ENCODE measurements around the gene TRAPPC1. TPM values are rescaled to one million over a fixed set of nuclear protein-coding genes. Genes with fewer than 3 reads are reported as not detected.
A peak's percentile ranks its signal among the peaks of the same experiment; 100 is the strongest.

TRAPPC1 gene
- total RNA-seq, 5 donors from 2014 or later (not counting 1 experiment from before 2014, with no cell fraction given), result 95.4 to 138 (median 113) TPM

DNA sequence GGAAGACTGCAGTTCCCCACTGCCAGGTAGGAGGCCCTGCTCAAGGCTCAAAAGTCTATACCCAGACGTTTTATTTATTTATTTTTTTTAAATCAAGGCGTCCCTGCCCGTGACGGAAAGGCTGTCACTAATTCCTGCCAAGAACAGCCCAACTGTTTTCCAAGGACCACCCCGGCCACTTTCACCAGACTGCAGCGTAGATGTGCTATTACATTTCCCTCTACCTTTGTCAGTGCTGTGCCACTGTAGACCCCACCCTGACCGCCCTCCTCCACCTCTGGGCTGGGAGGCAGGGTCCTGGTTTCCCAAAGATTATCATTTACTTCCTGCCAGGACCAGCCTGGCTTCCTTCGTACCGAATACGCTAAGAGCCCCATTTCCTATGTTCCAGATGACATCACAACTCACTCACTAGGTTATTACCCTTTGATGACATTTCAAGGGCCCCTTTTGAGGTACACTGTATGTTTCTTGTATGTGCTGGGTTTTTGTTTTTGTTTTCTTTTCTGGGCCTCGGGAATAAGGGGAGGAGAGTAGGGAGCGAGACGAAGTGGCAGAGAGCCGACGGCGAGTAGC is 9.4 kb downstream of the TRAPPC1 start:
- peaks cover 3 to 18% of the 10 kb centered on the region in 2 experiments for H3K4me1 ChIP-seq (ENCODE audit: control insufficient read depth in 1 of 2, extremely low read depth in 1 of 2, insufficient read depth in 2 of 2, low read length in 2 of 2)
- DNase-seq (no peak), ATAC-seq (replicated peaks in 1 of 4) (peak; percentile 28 to 76 (median 32))
- H3K9me3 Mint-ChIP-seq, result no peaks in the 10 kb centered on the region
- ChIA-PET POLR2A (no interaction called here), CTCF (interaction anchor here in 1 of 2 donors (1.0 kb wide), 1 partner anchor 66 kb away, joined by 3 read pairs; no protein-coding TSS in a partner anchor)
- peak overlapping the region; percentile 76 to 84 (median 80) for H3K4me3 Mint-ChIP-seq
- no peaks in the 10 kb centered on the region for H3K9me3 ChIP-seq
- H3K4me1 Mint-ChIP-seq, result peaks cover 17 to 24% (median 19%) of the 10 kb centered on the region in 3 donors
- H3K4me3 ChIP-seq (ENCODE audit: control insufficient read depth in 1 of 2, extremely low read depth in 1 of 2, low read length in 1 of 2), result peak overlapping the region; percentile 60 to 64
- H3K36me3 ChIP-seq (ENCODE audit: control insufficient read depth in 2 of 2, extremely low read depth in 1 of 2, insufficient read depth in 1 of 2, low read length in 1 of 2), result peaks cover 0 to 3% of the 10 kb centered on the region in 2 donors
- H3K27me3 ChIP-seq (replicated peaks in 1 of 2; ENCODE audit: control insufficient read depth in 2 of 2, extremely low read depth in 1 of 2, insufficient read depth in 2 of 2, low read length in 1 of 2), result no peaks in the 10 kb centered on the region
- H3K27ac ChIP-seq (ENCODE audit: low read length), result peak overlapping the region; percentile 80
- 54% methylated on average over 14 of the region's 16 CpGs for WGBS (ENCODE audit: insufficient coverage)
- peak overlapping the region; percentile 90 to 95 for H3K27ac Mint-ChIP-seq
- H3K36me3 Mint-ChIP-seq, result no peaks in the 10 kb centered on the region
- no peaks in the 10 kb centered on the region for H3K27me3 Mint-ChIP-seq

GRCh38 chr17:7916808-7917207 is 14.9 kb downstream of the TRAPPC1 start:
- Histone ChIP-seq H3K27ac (ENCODE audit: low read length) (peak overlapping the region; percentile 85), H3K9me3 (no peaks in the 10 kb centered on the region), H3K4me3 (ENCODE audit: control insufficient read depth in 1 of 2, extremely low read depth in 1 of 2, low read length in 1 of 2) (peak overlapping the region; percentile 17 to 65), H3K4me1 (ENCODE audit: control insufficient read depth in 1 of 2, extremely low read depth in 1 of 2, insufficient read depth in 2 of 2, low read length in 2 of 2) (peaks cover 17 to 21% of the 10 kb centered on the region in 2 experiments), H3K27me3 (replicated peaks in 1 of 2; ENCODE audit: control insufficient read depth in 2 of 2, extremely low read depth in 1 of 2, insufficient read depth in 2 of 2, low read length in 1 of 2) (no peaks in the 10 kb centered on the region), H3K36me3 (ENCODE audit: control insufficient read depth in 2 of 2, extremely low read depth in 1 of 2, insufficient read depth in 1 of 2, low read length in 1 of 2) (peaks cover 1 to 2% of the 10 kb centered on the region in 2 donors)
- ChIA-PET POLR2A (no interaction called here), CTCF (interaction anchor here in 1 of 2 donors (0.6 to 2.6 kb wide), 4 partner anchors 15 to 73 kb away, joined by 3 to 24 read pairs (median 6); partner anchors contain the start of genes CNTROB, CYB5D1, NAA38 and TRAPPC1)
- Mint-ChIP-seq H3K4me3 (peak overlapping the region; percentile 83 to 92 (median 91)), H3K27ac (peak overlapping the region; percentile 87 to 90), H3K36me3 (peaks cover 2% of the 10 kb centered on the region), H3K9me3 (no peaks in the 10 kb centered on the region), H3K4me1 (peaks cover 30 to 34% (median 33%) of the 10 kb centered on the region in 3 donors), H3K27me3 (no peaks in the 10 kb centered on the region)
- 100% methylated on average over 1 of the region's 2 CpGs for WGBS (ENCODE audit: insufficient coverage)
- ATAC-seq (replicated peaks in 1 of 4) (no peak), DNase-seq (no peak)

GRCh38 chr17:7916385-7916682 is 15.4 kb downstream of the TRAPPC1 start:
- DNase-seq, result no peak
- POLR2A ChIA-PET, result no interaction called here
- Histone ChIP-seq H3K36me3 (ENCODE audit: control insufficient read depth in 2 of 2, extremely low read depth in 1 of 2, insufficient read depth in 1 of 2, low read length in 1 of 2) (peaks cover 6 to 7% of the 10 kb centered on the region in 2 donors), H3K4me3 (ENCODE audit: control insufficient read depth in 1 of 2, extremely low read depth in 1 of 2, low read length in 1 of 2) (peak overlapping the region; percentile 17 to 65), H3K9me3 (no peaks in the 10 kb centered on the region), H3K27ac (ENCODE audit: low read length) (peak overlapping the region; percentile 85), H3K27me3 (replicated peaks in 1 of 2; ENCODE audit: control insufficient read depth in 2 of 2, extremely low read depth in 1 of 2, insufficient read depth in 2 of 2, low read length in 1 of 2) (no peaks in the 10 kb centered on the region), H3K4me1 (ENCODE audit: control insufficient read depth in 1 of 2, extremely low read depth in 1 of 2, insufficient read depth in 2 of 2, low read length in 2 of 2) (peaks cover 18 to 21% of the 10 kb centered on the region in 2 experiments)
- no peak for ATAC-seq (replicated peaks in 1 of 4)
- peak overlapping the region; percentile 87 to 90 for H3K27ac Mint-ChIP-seq
- peaks cover 5% of the 10 kb centered on the region for H3K36me3 Mint-ChIP-seq
- peaks cover 27 to 36% (median 32%) of the 10 kb centered on the region in 3 donors for H3K4me1 Mint-ChIP-seq
- peak overlapping the region; percentile 83 to 92 (median 91) for H3K4me3 Mint-ChIP-seq
- CTCF ChIA-PET, result interaction anchor here (0.7 to 2.6 kb wide), 6 partner anchors 16 to 391 kb away, joined by 3 to 24 read pairs (median 3); partner anchors contain the start of genes CNTROB (in 1 of the 2), CYB5D1 (in 1 of the 2), NAA38 (in 1 of the 2) and TRAPPC1 (in 1 of the 2)
- no peaks in the 10 kb centered on the region for H3K9me3 Mint-ChIP-seq
- H3K27me3 Mint-ChIP-seq, result no peaks in the 10 kb centered on the region
- 60% methylated on average over 11 of the region's 15 CpGs for WGBS (ENCODE audit: insufficient coverage)

DNA sequence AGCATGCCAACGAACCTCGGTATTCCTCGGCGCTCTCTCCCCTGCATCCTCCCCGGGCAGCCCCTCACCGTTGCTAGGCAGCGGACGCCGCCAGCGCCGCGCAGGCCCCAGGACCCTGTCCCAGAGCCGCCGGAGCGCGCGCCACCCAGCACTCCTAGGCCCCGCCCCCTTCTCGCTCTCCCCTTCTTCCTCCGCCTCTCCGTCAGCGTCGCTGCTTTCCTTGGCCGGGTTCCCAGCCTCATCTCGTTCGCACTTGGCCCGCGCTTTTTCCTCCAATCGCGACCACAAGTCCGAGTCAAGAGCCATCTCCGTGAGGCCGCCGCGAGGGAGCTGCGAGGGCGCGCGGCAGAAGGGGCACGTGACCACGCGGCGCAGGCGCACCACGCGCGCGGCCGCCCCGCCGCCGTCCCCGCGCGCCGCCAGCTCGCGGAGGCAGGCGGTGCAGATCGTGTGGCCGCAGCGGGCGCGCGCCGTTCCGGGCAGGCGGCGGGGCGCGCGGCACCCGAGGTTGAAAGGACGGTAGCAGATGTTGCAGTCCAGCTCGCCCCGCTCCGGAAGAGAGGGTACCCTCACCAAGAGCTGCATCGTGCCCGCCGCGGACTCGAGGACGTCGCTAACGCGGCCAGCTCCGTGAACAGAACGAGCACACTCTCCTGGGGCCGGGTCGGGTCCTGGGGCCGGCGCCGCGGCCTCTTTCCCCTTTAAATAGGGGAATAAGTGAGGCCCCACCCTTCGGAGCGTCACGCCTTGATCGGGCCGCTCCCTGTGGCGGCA is 15.9 kb downstream of the TRAPPC1 start, which contains the start of gene RNF227:
TSS of gene RNF227 (minus strand) at position 679 of the 774 bp plus-strand sequence. CDS start at position 585, 94 bp downstream.
- H3K4me3 Mint-ChIP-seq, result peak within 1 kb of the TSS; percentile 83 to 92 (median 91)
- no peaks in the 10 kb centered on the region for H3K27me3 ChIP-seq (replicated peaks in 1 of 2; ENCODE audit: control insufficient read depth in 2 of 2, extremely low read depth in 1 of 2, insufficient read depth in 2 of 2, low read length in 1 of 2)
- no peaks in the 10 kb centered on the region for H3K9me3 ChIP-seq
- peak within 1 kb of the TSS; percentile 90 to 94 for H3K27ac Mint-ChIP-seq
- H3K4me1 Mint-ChIP-seq, result peaks cover 27 to 36% (median 32%) of the 10 kb centered on the region in 3 donors
- H3K36me3 Mint-ChIP-seq, result peaks cover 10% of the 10 kb centered on the region
- H3K4me1 ChIP-seq (ENCODE audit: control insufficient read depth in 1 of 2, extremely low read depth in 1 of 2, insufficient read depth in 2 of 2, low read length in 2 of 2), result peaks cover 18 to 21% of the 10 kb centered on the region in 2 experiments
- H3K4me3 ChIP-seq (ENCODE audit: control insufficient read depth in 1 of 2, extremely low read depth in 1 of 2, low read length in 1 of 2), result peak within 1 kb of the TSS; percentile 65 to 77
- peak within 1 kb of the TSS; percentile 85 for H3K27ac ChIP-seq (ENCODE audit: low read length)
- no peaks in the 10 kb centered on the region for H3K27me3 Mint-ChIP-seq
- POLR2A ChIA-PET, result interaction anchor here (0.5 to 0.7 kb wide), 4 partner anchors 65 to 203 kb away, joined by 4 to 12 read pairs (median 4); no protein-coding TSS in a partner anchor
- CTCF ChIA-PET, result interaction anchor here (0.5 to 2.6 kb wide), 9 partner anchors 16 to 390 kb away, joined by 3 to 24 read pairs (median 3); partner anchors contain the start of genes CNTROB (in 1 of the 2), NAA38 (in 1 of the 2) and TRAPPC1 (in 1 of the 2)
- peaks cover 11 to 12% of the 10 kb centered on the region in 2 donors for H3K36me3 ChIP-seq (ENCODE audit: control insufficient read depth in 2 of 2, extremely low read depth in 1 of 2, insufficient read depth in 1 of 2, low read length in 1 of 2)
- 1% methylated on average over 94 of the region's 100 CpGs for WGBS (ENCODE audit: insufficient coverage)
- DNase-seq (peak; percentile 50 to 91 (median 68)), ATAC-seq (replicated peaks in 1 of 4) (peak; percentile 81 to 82 (median 82))
- no peaks in the 10 kb centered on the region for H3K9me3 Mint-ChIP-seq

GRCh38 chr17:7915179-7915610 is 16.6 kb downstream of the TRAPPC1 start:
- peaks cover 27 to 36% (median 32%) of the 10 kb centered on the region in 3 donors for H3K4me1 Mint-ChIP-seq
- peaks cover 16% of the 10 kb centered on the region for H3K36me3 Mint-ChIP-seq
- H3K9me3 ChIP-seq, result no peaks in the 10 kb centered on the region
- peaks cover 16 to 18% of the 10 kb centered on the region in 2 donors for H3K36me3 ChIP-seq (ENCODE audit: control insufficient read depth in 2 of 2, extremely low read depth in 1 of 2, insufficient read depth in 1 of 2, low read length in 1 of 2)
- WGBS (ENCODE audit: insufficient coverage), result 1% methylated on average over 9 of the region's 15 CpGs
- H3K9me3 Mint-ChIP-seq, result no peaks in the 10 kb centered on the region
- no peaks in the 10 kb centered on the region for H3K27me3 Mint-ChIP-seq
- H3K4me1 ChIP-seq (ENCODE audit: control insufficient read depth in 1 of 2, extremely low read depth in 1 of 2, insufficient read depth in 2 of 2, low read length in 2 of 2), result peaks cover 18 to 21% of the 10 kb centered on the region in 2 experiments
- ATAC-seq (replicated peaks in 1 of 4) (peak in 3 of 4 experiments; percentile 37 to 46 (median 41)), DNase-seq (peak in 2 of 35 experiments; percentile 12 to 27)
- H3K27ac ChIP-seq (ENCODE audit: low read length), result peak overlapping the region; percentile 70
- H3K4me3 Mint-ChIP-seq, result peak overlapping the region; percentile 83 to 92 (median 91)
- peak overlapping the region; percentile 65 to 77 for H3K4me3 ChIP-seq (ENCODE audit: control insufficient read depth in 1 of 2, extremely low read depth in 1 of 2, low read length in 1 of 2)
- H3K27ac Mint-ChIP-seq, result peak overlapping the region; percentile 85 to 94
- H3K27me3 ChIP-seq (replicated peaks in 1 of 2; ENCODE audit: control insufficient read depth in 2 of 2, extremely low read depth in 1 of 2, insufficient read depth in 2 of 2, low read length in 1 of 2), result no peaks in the 10 kb centered on the region
- ChIA-PET POLR2A (interaction anchor here (0.6 to 0.7 kb wide), 2 partner anchors 23 to 68 kb away, joined by 4 to 6 read pairs; no protein-coding TSS in a partner anchor), CTCF (interaction anchor here (0.7 to 2.6 kb wide), 5 partner anchors 32 to 75 kb away, joined by 3 to 24 read pairs (median 3); partner anchors contain the start of gene NAA38 (in 1 of the 2))

All from T-cell (primary cell).